CD8-positive, alpha-beta memory T cell (primary cell): ENCODE data around the gene PCDHA7. TPM values are rescaled to one million over a fixed set of nuclear protein-coding genes. Genes with fewer than 3 reads are reported as not detected.
"Not testable (repeated sequence)": the region's sequence is repeated elsewhere in the genome, so short reads cannot be mapped to it uniquely, and the experiment has no call there.

Experiments used
- CTCF ChIA-PET: fragments of 350-600 bp; sonication (Branson Sonifier 250); formaldehyde crosslinking; loops from one replicate; lab custom pipeline; 2021; ENCODE audit warnings: antibody characterized with exemption; lab: Charles Lee
- POLR2A ChIA-PET: fragments of 350-600 bp; sonication (Branson Sonifier 250); formaldehyde crosslinking; loops from one replicate; lab custom pipeline; 2021; ENCODE audit warnings: antibody characterized with exemption; lab: Charles Lee
- DNase-seq, 5 donors: peaks; one replicate each; pipeline versions ENCODE4 v3.0.0 to v3.0.0-alpha.2; 2020 to 2022; ENCODE audit warnings: mixed read lengths in 1 of 5
- H3K27ac ChIP-seq: one replicate; pipeline ENCODE4 v1.7.0; 2013; ENCODE audit warnings: low read depth, mild to moderate bottlenecking, low read length, moderate library complexity
- H3K27me3 ChIP-seq: 2 replicates; pipeline ENCODE4 v1.7.0; 2013; ENCODE audit warnings: low read length, mild to moderate bottlenecking; ENCODE audit not compliant: insufficient read depth, poor library complexity, severe bottlenecking
- H3K36me3 ChIP-seq: 2 replicates; pipeline ENCODE4 v1.7.0; 2013; ENCODE audit warnings: mild to moderate bottlenecking, low read length, moderate library complexity; ENCODE audit not compliant: insufficient read depth
- H3K4me1 ChIP-seq: 2 replicates; pipeline ENCODE4 v1.7.0; 2013; ENCODE audit warnings: mild to moderate bottlenecking, low read length, moderate library complexity; ENCODE audit not compliant: insufficient read depth
- H3K4me3 ChIP-seq: 2 replicates; pipeline ENCODE4 v1.7.0; 2013; ENCODE audit warnings: mild to moderate bottlenecking, low read length
- H3K9me3 ChIP-seq: 2 replicates; pipeline ENCODE4 v1.7.0; 2013; ENCODE audit warnings: mild to moderate bottlenecking, low read length
- H3K27ac Mint-ChIP-seq, 8 donors: one replicate each; pipeline ENCODE4 v1.8.0; 2020 to 2021; ENCODE audit warnings: mixed read lengths in 8 of 8, mild to moderate bottlenecking in 6 of 8, inconsistent platforms in 3 of 8, moderate library complexity in 3 of 8
- H3K27me3 Mint-ChIP-seq, 2 donors: one replicate each; pipeline ENCODE4 v1.8.0; 2020 to 2021; ENCODE audit warnings: mixed read lengths in 2 of 2, mild to moderate bottlenecking in 1 of 2, moderate library complexity in 1 of 2
- H3K36me3 Mint-ChIP-seq, 3 donors: one replicate each; pipeline ENCODE4 v1.8.0; 2020 to 2021; ENCODE audit warnings: mixed read lengths in 3 of 3, inconsistent platforms in 1 of 3, mild to moderate bottlenecking in 1 of 3
- H3K4me1 Mint-ChIP-seq, 3 donors: one replicate each; pipeline ENCODE4 v1.8.0; 2020 to 2021; ENCODE audit warnings: mixed read lengths in 3 of 3, inconsistent platforms in 1 of 3, mild to moderate bottlenecking in 1 of 3
- H3K4me3 Mint-ChIP-seq, 7 donors: one replicate each; pipeline ENCODE4 v1.8.0; 2020 to 2021; ENCODE audit warnings: mixed read lengths in 7 of 7, mild to moderate bottlenecking in 6 of 7, moderate library complexity in 4 of 7, inconsistent platforms in 2 of 7
- H3K9me3 Mint-ChIP-seq, 5 donors: one replicate each; pipeline ENCODE4 v1.8.0; 2020 to 2022; ENCODE audit warnings: mixed read lengths in 5 of 5, mild to moderate bottlenecking in 3 of 5, moderate library complexity in 2 of 5, inconsistent platforms in 1 of 5
- polyA plus RNA-seq: library from polyadenylated mRNA; unstranded; fragments of 300-500 nt; fragmentation: Illumina TruSeq; gene quantifications from one replicate; pipeline ENCODE4 v1.2.3, GENCODE V29; 2021
- total RNA-seq, 2 experiments: library from RNA; stranded (reverse); gene quantifications; one replicate each; pipeline ENCODE4 v1.2.3, GENCODE V29; 2021

Gene PCDHA7
- total and polyA plus RNA-seq, 3 experiments from 2014 or later, result not detected

GRCh38 chr5:140848139-140849102, 14.4 kb downstream of the PCDHA7 start, which contains the start of gene PCDHA9:
TSS of gene PCDHA9 (plus strand) at chr5:140848382. CDS start at chr5:140848496, 114 bp downstream.
- H3K27ac ChIP-seq, H3K9me3 ChIP-seq, H3K4me1 Mint-ChIP-seq, H3K4me3 Mint-ChIP-seq, CTCF ChIA-PET, H3K36me3 ChIP-seq, H3K4me3 ChIP-seq, DNase-seq, H3K27me3 ChIP-seq, POLR2A ChIA-PET, H3K4me1 ChIP-seq, H3K36me3 Mint-ChIP-seq, H3K27ac Mint-ChIP-seq: not testable (repeated sequence)
- Mint-ChIP-seq H3K27me3 (peaks cover 3 to 32% of the 10 kb centered on the region in 2 donors), H3K9me3 (peaks cover 9 to 19% (median 12%) of the 10 kb centered on the region in 5 donors)

DNA sequence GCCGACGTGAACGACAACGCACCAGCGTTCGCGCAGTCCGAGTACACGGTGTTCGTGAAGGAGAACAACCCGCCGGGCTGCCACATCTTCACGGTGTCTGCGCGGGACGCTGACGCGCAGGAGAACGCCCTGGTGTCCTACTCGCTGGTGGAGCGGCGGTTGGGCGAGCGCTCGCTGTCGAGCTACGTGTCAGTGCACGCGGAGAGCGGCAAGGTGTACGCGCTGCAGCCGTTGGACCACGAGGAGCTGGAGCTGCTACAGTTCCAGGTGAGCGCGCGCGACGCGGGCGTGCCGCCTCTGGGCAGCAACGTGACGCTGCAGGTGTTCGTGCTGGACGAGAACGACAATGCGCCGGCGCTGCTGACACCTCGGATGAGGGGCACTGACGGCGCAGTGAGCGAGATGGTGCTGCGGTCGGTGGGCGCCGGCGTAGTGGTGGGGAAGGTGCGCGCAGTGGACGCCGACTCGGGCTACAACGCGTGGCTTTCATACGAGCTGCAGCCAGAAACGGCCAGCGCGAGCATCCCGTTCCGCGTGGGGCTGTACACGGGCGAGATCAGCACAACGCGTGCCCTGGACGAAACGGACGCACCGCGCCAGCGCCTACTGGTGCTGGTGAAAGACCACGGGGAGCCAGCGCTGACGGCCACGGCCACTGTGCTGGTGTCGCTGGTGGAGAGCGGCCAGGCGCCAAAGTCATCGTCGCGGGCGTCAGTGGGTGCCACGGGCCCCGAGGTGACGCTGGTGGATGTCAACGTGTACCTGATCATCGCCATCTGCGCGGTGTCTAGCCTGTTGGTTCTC, 16.0 kb downstream of the PCDHA7 start:
- H3K27me3 ChIP-seq, H3K36me3 ChIP-seq, POLR2A ChIA-PET, H3K4me1 ChIP-seq, H3K36me3 Mint-ChIP-seq, H3K4me3 ChIP-seq, DNase-seq, H3K27ac Mint-ChIP-seq, H3K27ac ChIP-seq, H3K4me3 Mint-ChIP-seq, CTCF ChIA-PET, H3K4me1 Mint-ChIP-seq, H3K9me3 ChIP-seq: not testable (repeated sequence)
- Mint-ChIP-seq H3K9me3 (peaks cover 5 to 14% (median 10%) of the 10 kb centered on the region in 5 donors), H3K27me3 (peaks cover 3 to 38% of the 10 kb centered on the region in 2 donors)

GRCh38 chr5:140855772-140856674, 22.0 kb downstream of the PCDHA7 start, which contains the start of gene PCDHA10:
TSS of gene PCDHA10 (plus strand) at chr5:140855897. CDS start at chr5:140856049, 152 bp downstream.
- H3K27me3 Mint-ChIP-seq, result peaks cover 5 to 35% of the 10 kb centered on the region in 2 donors
- ChIA-PET POLR2A (no interaction called here), CTCF (no interaction called here)
- no peaks in the 10 kb centered on the region for H3K4me1 Mint-ChIP-seq
- Histone ChIP-seq H3K9me3 (no peaks in the 10 kb centered on the region), H3K27ac (no peak within 1 kb of the TSS), H3K4me1 (no peaks in the 10 kb centered on the region), H3K27me3 (no peaks in the 10 kb centered on the region), H3K4me3 (no peak within 1 kb of the TSS), H3K36me3 (no peaks in the 10 kb centered on the region)
- no peak within 1 kb of the TSS for H3K27ac Mint-ChIP-seq
- DNase-seq, result no peak
- H3K36me3 Mint-ChIP-seq, result no peaks in the 10 kb centered on the region
- no peak within 1 kb of the TSS for H3K4me3 Mint-ChIP-seq
- peaks cover 6 to 14% (median 9%) of the 10 kb centered on the region in 5 donors for H3K9me3 Mint-ChIP-seq

DNA sequence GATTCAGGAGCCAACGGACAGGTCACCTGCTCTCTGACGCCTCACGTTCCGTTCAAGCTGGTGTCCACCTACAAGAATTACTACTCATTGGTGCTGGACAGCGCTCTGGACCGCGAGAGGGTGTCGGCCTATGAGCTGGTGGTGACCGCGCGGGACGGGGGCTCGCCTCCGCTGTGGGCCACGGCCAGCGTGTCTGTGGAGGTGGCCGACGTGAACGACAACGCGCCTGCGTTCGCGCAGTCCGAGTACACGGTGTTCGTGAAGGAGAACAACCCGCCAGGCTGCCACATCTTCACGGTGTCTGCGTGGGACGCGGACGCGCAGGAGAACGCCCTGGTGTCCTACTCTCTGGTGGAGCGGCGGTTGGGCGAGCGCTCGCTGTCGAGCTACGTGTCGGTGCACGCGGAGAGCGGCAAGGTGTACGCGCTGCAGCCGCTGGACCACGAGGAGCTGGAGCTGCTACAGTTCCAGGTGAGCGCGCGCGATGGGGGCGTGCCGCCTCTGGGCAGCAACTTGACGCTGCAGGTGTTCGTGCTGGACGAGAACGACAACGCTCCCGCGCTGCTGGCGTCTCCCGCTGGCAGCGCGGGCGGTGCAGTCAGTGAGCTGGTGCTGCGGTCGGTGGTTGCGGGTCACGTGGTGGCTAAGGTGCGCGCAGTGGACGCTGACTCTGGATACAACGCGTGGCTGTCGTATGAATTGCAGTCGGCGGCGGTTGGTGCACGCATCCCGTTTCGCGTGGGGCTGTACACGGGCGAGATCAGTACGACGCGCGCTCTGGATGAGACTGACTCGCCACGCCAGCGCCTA, 23.3 kb downstream of the PCDHA7 start:
- no peak overlapping the region for H3K4me3 Mint-ChIP-seq
- peaks cover 6 to 19% (median 15%) of the 10 kb centered on the region in 5 donors for H3K9me3 Mint-ChIP-seq
- H3K4me1 ChIP-seq, result no peaks in the 10 kb centered on the region
- POLR2A ChIA-PET, result no interaction called here
- no peaks in the 10 kb centered on the region for H3K4me1 Mint-ChIP-seq
- H3K27ac ChIP-seq, result no peak overlapping the region
- no peaks in the 10 kb centered on the region for H3K36me3 Mint-ChIP-seq
- H3K9me3 ChIP-seq, result no peaks in the 10 kb centered on the region
- H3K36me3 ChIP-seq, result no peaks in the 10 kb centered on the region
- no peak for DNase-seq
- peaks cover 12 to 42% of the 10 kb centered on the region in 2 donors for H3K27me3 Mint-ChIP-seq
- no peak overlapping the region for H3K27ac Mint-ChIP-seq
- CTCF ChIA-PET, result no interaction called here
- no peaks in the 10 kb centered on the region for H3K27me3 ChIP-seq
- no peak overlapping the region for H3K4me3 ChIP-seq

- Histone ChIP-seq H3K9me3 (no peaks in the 10 kb centered on the region), H3K36me3 (no peaks in the 10 kb centered on the region), H3K4me3 (no peak overlapping the region), H3K4me1 (no peaks in the 10 kb centered on the region), H3K27me3 (no peaks in the 10 kb centered on the region), H3K27ac (no peak overlapping the region)
- Mint-ChIP-seq H3K27ac (no peak overlapping the region), H3K36me3 (no peaks in the 10 kb centered on the region), H3K9me3 (peaks cover 6 to 17% (median 15%) of the 10 kb centered on the region in 5 donors), H3K4me3 (no peak overlapping the region), H3K4me1 (no peaks in the 10 kb centered on the region), H3K27me3 (peaks cover 12 to 38% of the 10 kb centered on the region in 2 donors)
- ChIA-PET POLR2A (no interaction called here), CTCF (no interaction called here)
- DNase-seq, result no peak
Observed at GRCh38 chr5:140857987-140858240, 23.8 kb downstream of the PCDHA7 start.

DNA sequence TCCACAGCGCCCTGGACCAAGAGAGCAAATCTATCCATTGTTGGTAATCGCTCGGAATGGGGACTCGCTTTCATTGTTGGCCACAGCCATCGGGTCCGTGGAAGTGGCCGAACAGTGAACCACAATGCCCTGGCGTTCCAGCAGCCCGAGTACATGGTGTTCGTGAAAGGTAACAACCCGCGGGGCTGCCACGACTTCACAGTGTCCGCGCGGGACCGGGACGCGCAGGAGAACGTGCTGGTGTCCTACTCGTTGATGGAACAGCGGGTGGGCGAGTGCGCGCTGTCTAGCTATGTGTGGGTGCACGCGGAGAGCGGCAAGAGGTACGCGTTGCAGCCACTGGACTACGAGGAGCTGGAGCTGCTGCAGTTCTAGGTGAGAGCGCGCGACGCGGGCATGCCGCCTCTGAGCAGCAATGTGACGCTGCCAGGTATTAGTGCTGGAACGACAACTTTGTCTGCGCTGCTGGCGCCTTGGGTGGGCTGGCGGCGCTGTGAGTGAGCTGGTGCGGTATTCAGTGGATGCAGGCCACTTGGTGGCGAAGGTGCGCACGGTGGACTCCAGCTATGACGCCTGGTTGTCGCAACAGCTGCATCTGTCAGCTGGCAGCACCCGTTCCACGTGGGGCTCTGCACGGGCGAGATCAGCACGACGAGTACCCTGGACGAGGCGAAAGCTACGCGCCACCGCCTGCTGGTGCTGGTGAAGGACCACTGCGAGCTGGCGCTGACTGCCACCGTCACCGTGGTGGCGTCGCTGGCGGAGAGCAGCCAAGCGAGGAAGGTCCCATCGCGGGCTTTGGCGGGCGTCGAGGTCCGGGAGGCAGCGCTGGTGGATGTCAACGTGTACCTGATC, 28.6 kb downstream of the PCDHA7 start:
- Mint-ChIP-seq H3K27me3 (peaks cover 12 to 28% of the 10 kb centered on the region in 2 donors), H3K4me1 (no peaks in the 10 kb centered on the region), H3K27ac (no peak overlapping the region), H3K4me3 (no peak overlapping the region), H3K9me3 (peaks cover 0 to 20% (median 11%) of the 10 kb centered on the region in 5 donors), H3K36me3 (no peaks in the 10 kb centered on the region)
- H3K4me3 ChIP-seq, result no peak overlapping the region
- CTCF ChIA-PET, result no interaction called here
- no peaks in the 10 kb centered on the region for H3K9me3 ChIP-seq
- no peak overlapping the region for H3K27ac ChIP-seq
- DNase-seq, result no peak
- no peaks in the 10 kb centered on the region for H3K4me1 ChIP-seq
- POLR2A ChIA-PET, result no interaction called here
- H3K27me3 ChIP-seq, result no peaks in the 10 kb centered on the region
- no peaks in the 10 kb centered on the region for H3K36me3 ChIP-seq
